HG02798 (cell line): ENCODE results near the gene EXOC1L.

Experiments used
- ATAC-seq: cut with Tn5 transposase; IDR thresholded peaks from one replicate; pipeline ENCODE4 v1.9.1; 2021; ENCODE audit warnings: mild to moderate bottlenecking; ENCODE audit not compliant: unreplicated experiment, poor library complexity

The EXOC1L gene

GRCh38 chr4:55819634-55820033 lies at the start of gene EXOC1L:
Gene EXOC1L (plus strand): TSS chr4:55819790. CDS start chr4:55820027, 237 bp downstream.
- ATAC-seq: no peak

GRCh38 chr4:55770662-55771061 lies 48.9 kb upstream of the EXOC1L start:
- ATAC-seq: no peak

GRCh38 chr4:55781341-55781740 lies 38.2 kb upstream of the EXOC1L start:
- no peak for ATAC-seq

GRCh38 chr4:55781812-55782211 lies 37.8 kb upstream of the EXOC1L start:
- ATAC-seq: no peak

- ATAC-seq: no peak
These were observed 36.0 kb upstream of the EXOC1L start for GRCh38 chr4:55783584-55783983.

GRCh38 chr4:55784747-55785146 lies 34.8 kb upstream of the EXOC1L start:
- no peak for ATAC-seq

GRCh38 chr4:55791666-55792065 lies 27.9 kb upstream of the EXOC1L start:
- ATAC-seq: no peak

GRCh38 chr4:55793479-55793878 lies 26.1 kb upstream of the EXOC1L start:
- no peak for ATAC-seq

- ATAC-seq: no peak
These were observed 25.5 kb upstream of the EXOC1L start for GRCh38 chr4:55794053-55794452.

GRCh38 chr4:55795341-55795740 lies 24.2 kb upstream of the EXOC1L start:
- ATAC-seq: peak; percentile 42

- no peak for ATAC-seq
These were observed 18.1 kb upstream of the EXOC1L start for GRCh38 chr4:55801498-55801897.

- ATAC-seq: no peak
These were observed 12.0 kb upstream of the EXOC1L start for GRCh38 chr4:55807556-55807955.

- ATAC-seq: no peak
These were observed 11.4 kb upstream of the EXOC1L start for GRCh38 chr4:55808186-55808585.

GRCh38 chr4:55808632-55809031 lies 11.0 kb upstream of the EXOC1L start:
- ATAC-seq: no peak

GRCh38 chr4:55817691-55818090 lies 1.9 kb upstream of the EXOC1L start:
- ATAC-seq: no peak

- ATAC-seq: no peak
These were observed 689 bp downstream of the EXOC1L start for GRCh38 chr4:55820279-55820678.

GRCh38 chr4:55822329-55822728 lies 2.7 kb downstream of the EXOC1L start:
- no peak for ATAC-seq

- no peak for ATAC-seq
These were observed 5.3 kb downstream of the EXOC1L start for GRCh38 chr4:55824865-55825264.

GRCh38 chr4:55826986-55827385 lies 7.4 kb downstream of the EXOC1L start:
- no peak for ATAC-seq

GRCh38 chr4:55827582-55827981 lies 8.0 kb downstream of the EXOC1L start:
- no peak for ATAC-seq

- no peak for ATAC-seq
These were observed 10.5 kb downstream of the EXOC1L start for GRCh38 chr4:55830048-55830447.

GRCh38 chr4:55830716-55831115 lies 11.1 kb downstream of the EXOC1L start:
- no peak for ATAC-seq
